ENCODE measurements around the gene APPL2.

APPL2 gene

GRCh38 chr12:105235281-105235731, 668 bp downstream of the APPL2 start:
- Mint-ChIP-seq H3K36me3 (ENCODE audit: low read depth) (peaks cover 15% of the 10 kb centered on the region), H3K27me3 (no peaks in the 10 kb centered on the region), H3K9me3 (no peaks in the 10 kb centered on the region), H3K4me1 (ENCODE audit: low read depth) (peaks cover 53% of the 10 kb centered on the region), H3K27ac (peak overlapping the region; percentile 92), H3K4me3 (peak overlapping the region; percentile 87)
- DNase-seq = no peak

GRCh38 chr12:105234197-105234596, 1.8 kb downstream of the APPL2 start:
- no peaks in the 10 kb centered on the region for H3K27me3 Mint-ChIP-seq
- H3K4me3 Mint-ChIP-seq = peak overlapping the region; percentile 87
- no peak overlapping the region for H3K27ac Mint-ChIP-seq
- no peaks in the 10 kb centered on the region for H3K9me3 Mint-ChIP-seq
- DNase-seq = no peak
- peaks cover 62% of the 10 kb centered on the region for H3K4me1 Mint-ChIP-seq (ENCODE audit: low read depth)
- H3K36me3 Mint-ChIP-seq (ENCODE audit: low read depth) = peaks cover 15% of the 10 kb centered on the region

GRCh38 chr12:105233041-105233905, 2.7 kb downstream of the APPL2 start:
- no peak overlapping the region for H3K27ac Mint-ChIP-seq
- no peaks in the 10 kb centered on the region for H3K9me3 Mint-ChIP-seq
- no peaks in the 10 kb centered on the region for H3K27me3 Mint-ChIP-seq
- H3K36me3 Mint-ChIP-seq (ENCODE audit: low read depth) = peaks cover 23% of the 10 kb centered on the region
- no peak overlapping the region for H3K4me3 Mint-ChIP-seq
- no peak for DNase-seq
- H3K4me1 Mint-ChIP-seq (ENCODE audit: low read depth) = peaks cover 72% of the 10 kb centered on the region

- Mint-ChIP-seq H3K4me1 (ENCODE audit: low read depth) (peaks cover 84% of the 10 kb centered on the region), H3K9me3 (no peaks in the 10 kb centered on the region), H3K36me3 (ENCODE audit: low read depth) (peaks cover 39% of the 10 kb centered on the region), H3K4me3 (no peak overlapping the region), H3K27ac (no peak overlapping the region), H3K27me3 (no peaks in the 10 kb centered on the region)
- no peak for DNase-seq
Observed at GRCh38 chr12:105231396-105231795, 4.6 kb downstream of the APPL2 start.

GRCh38 chr12:105229371-105229770, 6.6 kb downstream of the APPL2 start:
- no peak overlapping the region for H3K4me3 Mint-ChIP-seq

GRCh38 chr12:105228966-105229365, 7.0 kb downstream of the APPL2 start:
- Mint-ChIP-seq H3K4me1 (ENCODE audit: low read depth) (peaks cover 90% of the 10 kb centered on the region), H3K27me3 (no peaks in the 10 kb centered on the region), H3K36me3 (ENCODE audit: low read depth) (peaks cover 58% of the 10 kb centered on the region), H3K9me3 (no peaks in the 10 kb centered on the region), H3K4me3 (peak overlapping the region; percentile 45), H3K27ac (peak overlapping the region; percentile 83)
- DNase-seq = no peak

More at GRCh38 chr12:105229371-105229770, 6.6 kb downstream of the APPL2 start:
- no peaks in the 10 kb centered on the region for H3K9me3 Mint-ChIP-seq
- no peaks in the 10 kb centered on the region for H3K27me3 Mint-ChIP-seq
- H3K36me3 Mint-ChIP-seq (ENCODE audit: low read depth) = peaks cover 55% of the 10 kb centered on the region
- peaks cover 91% of the 10 kb centered on the region for H3K4me1 Mint-ChIP-seq (ENCODE audit: low read depth)
- no peak for DNase-seq
- H3K27ac Mint-ChIP-seq = peak overlapping the region; percentile 29

- peak overlapping the region; percentile 83 for H3K27ac Mint-ChIP-seq
- H3K4me3 Mint-ChIP-seq = peak overlapping the region; percentile 45
- no peak for DNase-seq
- H3K9me3 Mint-ChIP-seq = no peaks in the 10 kb centered on the region
- peaks cover 58% of the 10 kb centered on the region for H3K36me3 Mint-ChIP-seq (ENCODE audit: low read depth)
- no peaks in the 10 kb centered on the region for H3K27me3 Mint-ChIP-seq
- peaks cover 85% of the 10 kb centered on the region for H3K4me1 Mint-ChIP-seq (ENCODE audit: low read depth)
Observed at GRCh38 chr12:105228494-105228893, 7.5 kb downstream of the APPL2 start.

- H3K36me3 Mint-ChIP-seq (ENCODE audit: low read depth) = peaks cover 64% of the 10 kb centered on the region
- H3K9me3 Mint-ChIP-seq = no peaks in the 10 kb centered on the region
- H3K27me3 Mint-ChIP-seq = no peaks in the 10 kb centered on the region
- peaks cover 79% of the 10 kb centered on the region for H3K4me1 Mint-ChIP-seq (ENCODE audit: low read depth)
- no peak for DNase-seq
- H3K4me3 Mint-ChIP-seq = peak overlapping the region; percentile 45
- peak overlapping the region; percentile 83 for H3K27ac Mint-ChIP-seq
Observed at GRCh38 chr12:105227879-105228278, 8.1 kb downstream of the APPL2 start.

GRCh38 chr12:105226219-105226618, 9.8 kb downstream of the APPL2 start:
- peaks cover 73% of the 10 kb centered on the region for H3K36me3 Mint-ChIP-seq (ENCODE audit: low read depth)
- no peak for DNase-seq
- peak overlapping the region; percentile 18 for H3K27ac Mint-ChIP-seq
- H3K27me3 Mint-ChIP-seq = no peaks in the 10 kb centered on the region
- H3K4me1 Mint-ChIP-seq (ENCODE audit: low read depth) = peaks cover 67% of the 10 kb centered on the region
- H3K9me3 Mint-ChIP-seq = no peaks in the 10 kb centered on the region
- H3K4me3 Mint-ChIP-seq = no peak overlapping the region

GRCh38 chr12:105225505-105226015, 10.4 kb downstream of the APPL2 start:
- no peaks in the 10 kb centered on the region for H3K9me3 Mint-ChIP-seq
- H3K4me1 Mint-ChIP-seq (ENCODE audit: low read depth) = peaks cover 65% of the 10 kb centered on the region
- DNase-seq = no peak
- H3K36me3 Mint-ChIP-seq (ENCODE audit: low read depth) = peaks cover 73% of the 10 kb centered on the region
- H3K27ac Mint-ChIP-seq = no peak overlapping the region
- no peaks in the 10 kb centered on the region for H3K27me3 Mint-ChIP-seq
- H3K4me3 Mint-ChIP-seq = no peak overlapping the region

GRCh38 chr12:105224399-105224798, 11.6 kb downstream of the APPL2 start:
- Mint-ChIP-seq H3K4me3 (no peak overlapping the region), H3K4me1 (ENCODE audit: low read depth) (peaks cover 55% of the 10 kb centered on the region), H3K36me3 (ENCODE audit: low read depth) (peaks cover 79% of the 10 kb centered on the region), H3K27me3 (no peaks in the 10 kb centered on the region), H3K27ac (peak overlapping the region; percentile 2), H3K9me3 (no peaks in the 10 kb centered on the region)
- DNase-seq = no peak

- Mint-ChIP-seq H3K4me3 (no peak overlapping the region), H3K27me3 (no peaks in the 10 kb centered on the region), H3K27ac (no peak overlapping the region), H3K4me1 (ENCODE audit: low read depth) (peaks cover 49% of the 10 kb centered on the region), H3K36me3 (ENCODE audit: low read depth) (peaks cover 81% of the 10 kb centered on the region), H3K9me3 (no peaks in the 10 kb centered on the region)
- DNase-seq = no peak
Observed at GRCh38 chr12:105223884-105224283, 12.1 kb downstream of the APPL2 start.

- Mint-ChIP-seq H3K9me3 (no peaks in the 10 kb centered on the region), H3K4me1 (ENCODE audit: low read depth) (peaks cover 45% of the 10 kb centered on the region), H3K4me3 (no peak overlapping the region), H3K36me3 (ENCODE audit: low read depth) (peaks cover 79% of the 10 kb centered on the region), H3K27ac (no peak overlapping the region), H3K27me3 (no peaks in the 10 kb centered on the region)
- no peak for DNase-seq
Observed at GRCh38 chr12:105223352-105223845, 12.6 kb downstream of the APPL2 start.

- Mint-ChIP-seq H3K4me1 (ENCODE audit: low read depth) (peaks cover 39% of the 10 kb centered on the region), H3K9me3 (no peaks in the 10 kb centered on the region), H3K27ac (no peak overlapping the region), H3K36me3 (ENCODE audit: low read depth) (peaks cover 79% of the 10 kb centered on the region), H3K27me3 (no peaks in the 10 kb centered on the region), H3K4me3 (no peak overlapping the region)
- no peak for DNase-seq
Observed at GRCh38 chr12:105222726-105223351, 13.1 kb downstream of the APPL2 start.

GRCh38 chr12:105222284-105222655, 13.7 kb downstream of the APPL2 start:
- H3K27ac Mint-ChIP-seq = no peak overlapping the region
- no peaks in the 10 kb centered on the region for H3K27me3 Mint-ChIP-seq
- DNase-seq = no peak
- no peak overlapping the region for H3K4me3 Mint-ChIP-seq
- H3K4me1 Mint-ChIP-seq (ENCODE audit: low read depth) = peaks cover 33% of the 10 kb centered on the region
- peaks cover 79% of the 10 kb centered on the region for H3K36me3 Mint-ChIP-seq (ENCODE audit: low read depth)
- no peaks in the 10 kb centered on the region for H3K9me3 Mint-ChIP-seq

Data from activated T-cell treated with anti-CD3 and anti-CD28 coated beads, Interleukin-2, amount 50 U/mL, for 24 hours (primary cell).